Cerebellar nuclear complex (tissue), 1 donor: ENCODE data around the gene HOXA5.

ENCODE experiments used
- DNase-seq, 2 experiments: peaks; one replicate each; lab custom pipeline; 2025; lab: John Stamatoyannopoulos, UW

HOXA5 gene

DNA sequence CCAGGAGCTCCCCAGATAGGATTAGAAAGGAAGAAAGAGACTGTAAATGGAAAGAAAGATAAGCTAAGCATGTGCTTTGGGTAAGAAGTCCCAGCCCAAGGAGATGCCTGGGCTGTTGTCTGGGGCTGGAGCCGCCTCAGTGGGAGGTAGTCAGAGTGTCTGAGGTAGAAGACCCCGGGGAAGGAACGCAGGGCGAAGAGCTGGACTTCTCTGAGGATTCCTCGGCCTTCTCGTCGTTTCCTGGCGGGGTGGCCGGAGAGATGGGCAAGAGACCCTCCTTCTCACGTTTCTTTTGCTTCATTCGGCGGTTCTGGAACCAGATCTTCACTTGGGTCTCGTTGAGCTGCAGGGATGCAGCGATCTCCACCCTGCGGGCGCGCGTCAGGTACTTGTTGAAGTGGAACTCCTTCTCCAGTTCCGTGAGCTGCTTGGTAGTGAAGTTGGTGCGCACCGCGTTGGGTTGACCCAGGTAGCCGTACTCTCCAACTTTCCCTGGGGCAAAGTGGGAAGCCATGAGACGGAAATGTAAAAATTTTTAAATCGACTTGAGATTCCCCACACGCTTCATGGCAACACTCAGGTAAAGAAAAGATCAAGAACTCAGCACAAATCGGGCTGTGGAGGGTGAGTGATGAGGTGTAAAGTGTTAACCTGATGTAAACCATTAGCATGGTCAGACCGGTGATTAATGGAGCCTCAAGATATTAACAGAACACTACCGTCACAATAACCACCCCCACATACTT, 49.0 kb downstream of the HOXA5 start:
- DNase-seq, result no peak

DNA sequence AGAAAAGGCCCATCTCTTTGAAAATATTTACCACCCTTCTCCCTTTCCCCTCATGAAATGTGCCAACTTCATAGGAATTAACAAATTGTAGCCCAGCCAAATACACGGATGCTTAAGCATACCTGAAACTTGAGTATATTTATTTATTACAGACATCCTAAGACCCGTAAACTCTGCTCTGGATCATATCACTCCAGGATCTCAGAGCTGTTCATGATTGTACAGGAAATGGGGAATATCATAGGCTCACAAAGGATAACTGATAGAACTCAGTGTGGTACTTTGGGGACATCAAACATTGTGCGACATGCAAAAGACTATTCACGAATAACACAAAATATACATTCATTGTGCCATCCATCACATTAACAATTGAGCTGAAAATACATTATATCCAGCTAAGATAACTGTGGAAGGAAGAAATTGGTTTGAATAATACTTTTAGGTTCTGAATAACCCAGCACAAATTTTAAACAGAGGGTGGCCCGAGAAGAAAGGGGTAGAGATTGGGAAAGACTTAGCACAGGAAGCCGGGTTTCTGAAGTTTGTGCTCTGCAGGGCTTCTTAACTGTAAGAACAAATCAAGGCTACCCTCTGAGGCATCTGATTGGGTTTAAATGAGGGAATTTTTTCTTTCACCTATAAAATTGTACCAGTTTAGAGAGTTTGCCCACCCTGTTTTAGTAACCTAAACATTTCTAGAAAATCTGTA, 50.1 kb downstream of the HOXA5 start:
- no peak for DNase-seq

DNA sequence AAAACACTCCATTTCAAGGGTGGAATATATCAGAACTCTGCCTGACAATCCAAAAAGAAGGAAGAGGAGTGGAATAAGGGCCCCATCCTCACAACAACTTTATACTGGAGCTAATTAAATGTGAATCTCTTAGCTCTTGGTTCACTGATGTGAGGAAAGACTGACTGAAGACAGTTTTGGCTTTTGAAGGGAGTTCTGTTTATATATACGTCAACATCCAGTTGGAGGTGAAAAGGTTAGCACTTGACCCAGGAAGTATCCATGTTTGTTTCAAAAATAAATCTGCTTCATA, 50.7 kb downstream of the HOXA5 start:
- DNase-seq, result no peak

DNA sequence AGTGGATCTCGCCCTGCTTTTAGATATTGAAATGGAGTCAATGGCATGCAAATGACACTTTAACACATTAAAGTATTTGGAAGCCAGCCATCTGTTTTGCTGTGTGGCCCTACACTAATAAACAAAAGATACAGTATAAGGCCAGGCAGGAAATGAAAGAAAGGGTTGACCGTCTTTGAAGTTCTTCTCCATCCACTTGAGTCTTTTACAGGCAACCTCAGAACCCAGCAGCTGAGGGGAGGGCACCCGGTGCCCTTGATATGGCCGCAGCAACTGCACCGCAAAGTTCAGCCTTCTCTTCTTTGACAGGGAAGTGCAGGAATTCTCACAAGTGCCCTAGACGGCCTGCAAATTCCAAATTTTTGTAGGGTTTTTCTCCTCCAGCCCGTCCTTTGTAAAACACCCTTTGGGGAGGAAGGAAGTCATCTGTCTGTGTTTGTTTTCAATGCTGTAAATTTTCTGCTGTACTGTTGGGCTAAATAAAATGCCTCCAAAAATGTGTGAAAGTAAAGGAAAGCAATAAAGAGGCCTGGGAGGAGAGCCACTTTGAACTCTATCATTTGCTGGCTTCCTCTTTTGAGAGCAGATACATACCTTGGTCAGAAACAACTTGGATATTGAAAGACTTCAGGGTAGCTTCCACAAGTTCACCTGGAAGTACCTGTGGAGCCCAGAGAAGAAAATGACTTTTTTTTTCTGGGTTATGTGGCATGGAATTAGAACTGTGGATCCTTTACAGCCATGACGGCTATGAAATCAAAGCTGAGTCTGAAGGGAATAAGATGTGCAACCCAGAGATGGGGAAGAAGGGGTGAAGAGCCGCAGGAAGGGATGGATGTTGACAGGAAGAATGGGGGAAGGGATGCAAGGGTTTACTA, 51.3 kb downstream of the HOXA5 start:
- DNase-seq, result no peak

DNA sequence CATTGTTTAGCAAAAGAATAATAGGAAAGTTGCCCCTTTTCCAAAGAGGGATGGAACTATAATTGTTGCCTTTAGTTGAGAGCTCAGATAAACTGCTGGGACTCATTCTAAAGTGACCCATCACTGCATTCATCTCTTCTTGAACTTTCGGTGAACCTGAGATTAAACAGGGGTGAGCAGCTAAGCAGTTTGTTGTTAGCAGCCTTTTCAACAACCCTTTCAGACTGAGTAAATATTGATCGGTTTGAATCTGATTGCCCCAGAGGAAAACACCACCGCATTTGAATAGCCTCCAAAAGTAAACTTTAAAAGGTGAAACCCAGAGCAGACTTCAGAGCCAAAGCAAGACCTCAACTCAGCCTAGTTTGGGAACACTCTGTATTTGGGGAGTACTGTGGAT, 52.4 kb downstream of the HOXA5 start:
- no peak for DNase-seq
